Activated CD8-positive, alpha-beta memory T cell treated with anti-CD3 and anti-CD28 coated beads, Interleukin-2, amount 50 U/mL, for 1 hour (primary cell): ENCODE measurements around the gene VPS16.
"Not testable (repeated sequence)": the region's sequence is repeated elsewhere in the genome, so short reads cannot be mapped to it uniquely, and the experiment has no call there.

Experiments
- DNase-seq: peaks from one replicate; pipeline ENCODE4 v3.0.0-alpha.2; 2020; ENCODE audit errors: extremely low read depth

Gene VPS16

DNA sequence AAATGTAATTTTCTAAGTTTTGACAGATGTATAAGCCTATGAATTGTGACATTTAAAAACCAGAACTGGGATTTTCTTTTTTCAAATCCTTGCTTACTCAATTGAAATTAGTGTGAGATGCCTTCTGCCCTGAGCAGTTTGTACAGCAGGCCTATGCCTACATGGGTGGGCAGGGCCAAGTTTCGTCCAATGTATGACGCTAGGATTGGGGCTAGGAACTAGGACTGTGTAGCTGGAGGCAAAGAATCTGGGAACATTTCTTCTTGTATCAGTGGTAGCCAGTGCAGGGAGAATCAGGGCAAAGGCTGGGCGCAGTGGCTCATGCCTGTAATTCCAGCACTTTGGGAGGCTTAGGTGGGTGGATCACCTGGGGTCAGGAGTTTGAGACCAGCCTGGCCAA lies 28.8 kb downstream of the VPS16 start:
- no peak for DNase-seq

DNA sequence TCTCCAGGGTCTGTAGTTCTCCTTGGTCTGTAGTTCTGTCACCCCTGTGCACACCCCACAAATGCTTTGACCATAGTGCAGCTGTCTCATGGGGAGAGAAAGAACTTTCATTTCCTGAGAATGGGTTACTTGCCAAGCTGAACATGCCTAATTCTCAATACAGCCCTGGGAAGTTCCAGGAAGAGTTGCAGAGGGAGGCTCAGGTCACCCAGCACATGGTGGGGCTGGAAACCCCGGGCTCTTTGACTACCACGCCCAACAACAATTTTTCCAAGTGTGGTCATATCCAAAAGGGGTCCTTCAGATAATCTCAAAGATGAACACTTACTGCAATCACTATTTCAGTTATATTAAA lies 30.5 kb downstream of the VPS16 start:
- DNase-seq = no peak

DNA sequence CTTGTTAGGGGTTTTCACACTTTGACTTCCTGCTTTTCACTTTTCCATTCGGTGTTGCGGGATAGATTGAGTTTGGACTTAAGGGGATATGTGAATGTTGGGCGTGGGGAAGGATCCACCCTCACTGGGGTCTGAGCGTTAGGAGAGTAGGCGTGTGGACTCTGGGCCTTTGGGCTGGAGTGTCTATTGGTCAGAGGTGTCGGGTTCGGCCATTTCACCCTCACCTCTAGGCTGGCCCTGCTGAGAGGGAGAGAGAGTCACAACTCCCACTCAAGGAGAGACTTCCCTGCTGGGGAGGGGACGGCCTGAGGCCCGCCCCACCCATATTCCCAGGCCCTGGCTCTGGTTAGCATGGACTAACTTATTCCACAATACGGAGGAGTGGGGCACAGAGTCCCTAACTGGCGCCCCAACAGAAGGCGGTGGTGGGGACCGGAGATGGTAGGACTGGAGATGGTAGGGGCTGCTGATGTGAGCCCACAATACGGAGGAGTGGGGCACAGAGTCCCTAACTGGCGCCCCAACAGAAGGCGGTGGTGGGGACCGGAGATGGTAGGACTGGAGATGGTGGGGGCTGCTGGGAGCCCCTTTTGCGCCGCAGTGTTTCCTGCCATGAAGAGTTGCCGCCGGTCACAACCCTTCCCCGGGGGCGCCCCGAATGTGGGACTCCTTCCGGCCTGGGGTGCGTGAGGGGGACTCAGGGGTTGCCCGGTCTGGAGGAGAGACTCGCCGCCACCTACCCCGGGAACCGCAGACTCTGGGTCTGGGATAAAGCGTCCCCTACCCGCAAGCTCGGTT lies 31.3 kb downstream of the VPS16 start:
- no peak for DNase-seq

DNA sequence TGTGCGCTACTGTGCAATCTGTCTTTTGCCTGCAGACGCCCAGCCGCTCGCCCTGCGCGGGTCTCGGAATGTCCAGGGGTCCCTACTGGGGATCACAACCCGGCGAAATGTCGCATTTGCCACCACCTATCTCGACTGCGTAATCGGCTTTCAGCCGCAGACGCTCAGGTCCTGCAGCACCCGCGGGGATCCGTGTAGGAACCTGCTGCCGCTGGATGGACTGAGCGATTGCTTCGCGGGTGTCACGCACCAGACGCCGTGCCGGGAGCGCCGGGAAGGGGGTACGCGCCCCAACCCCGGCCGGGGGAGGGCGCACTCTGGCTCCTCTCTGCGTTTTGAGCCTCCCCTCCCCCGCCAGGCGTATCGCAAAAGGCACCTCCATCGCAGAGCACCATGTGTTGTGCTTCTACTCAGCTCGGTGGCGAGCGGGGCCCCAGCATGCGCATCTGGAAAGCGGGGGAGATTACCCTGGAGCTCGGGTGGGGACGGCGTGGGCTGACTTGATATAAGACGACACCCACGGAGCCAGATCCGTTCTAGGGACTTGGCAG lies 32.0 kb downstream of the VPS16 start:
- DNase-seq = no peak

DNA sequence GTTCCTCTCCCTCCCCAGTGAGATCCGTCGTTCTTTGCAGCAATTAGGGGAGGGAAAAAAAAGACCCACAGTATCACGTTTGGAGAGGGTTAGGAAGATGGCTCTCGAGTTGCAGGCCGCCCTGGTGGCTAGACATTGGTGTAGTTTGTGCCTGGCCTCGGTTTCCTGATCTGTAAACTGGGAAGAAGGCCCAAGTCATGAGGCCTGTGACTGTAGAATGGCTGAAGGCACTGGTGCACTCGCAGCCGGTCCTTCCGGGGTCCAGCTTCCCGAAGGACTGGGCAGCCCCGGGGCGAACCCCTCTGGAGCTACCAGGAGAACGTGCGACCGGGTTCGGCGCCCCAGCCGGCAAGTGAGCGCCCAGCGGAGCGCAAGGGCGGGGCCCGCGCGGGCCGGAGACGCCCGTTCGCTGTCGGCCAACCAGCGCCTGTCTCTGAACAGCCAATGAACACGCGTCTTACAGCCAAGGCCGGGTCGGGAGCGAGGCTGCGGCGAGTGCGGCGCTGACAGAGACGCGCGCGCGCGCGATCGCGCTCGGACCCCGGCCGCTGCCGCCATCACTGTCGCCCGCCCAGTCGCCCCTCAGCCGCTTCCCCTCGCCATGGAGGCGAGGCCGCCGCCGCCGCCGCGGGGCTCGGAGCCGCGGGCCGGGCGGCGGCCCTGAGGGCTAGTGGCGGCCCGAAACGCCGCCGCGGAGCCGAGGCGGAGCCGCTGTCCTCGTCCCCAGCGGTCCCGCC lies 32.6 kb downstream of the VPS16 start, which contains the start of gene PTPRA:
Gene PTPRA, plus strand, starts transcription at position 472 of the 737 bp plus-strand sequence. CDS start 90,797 bp downstream, outside the sequence.
- DNase-seq = peak; percentile 70

- DNase-seq = no peak
Observed at GRCh38 chr20:2873747-2874041, 33.1 kb downstream of the VPS16 start.

DNA sequence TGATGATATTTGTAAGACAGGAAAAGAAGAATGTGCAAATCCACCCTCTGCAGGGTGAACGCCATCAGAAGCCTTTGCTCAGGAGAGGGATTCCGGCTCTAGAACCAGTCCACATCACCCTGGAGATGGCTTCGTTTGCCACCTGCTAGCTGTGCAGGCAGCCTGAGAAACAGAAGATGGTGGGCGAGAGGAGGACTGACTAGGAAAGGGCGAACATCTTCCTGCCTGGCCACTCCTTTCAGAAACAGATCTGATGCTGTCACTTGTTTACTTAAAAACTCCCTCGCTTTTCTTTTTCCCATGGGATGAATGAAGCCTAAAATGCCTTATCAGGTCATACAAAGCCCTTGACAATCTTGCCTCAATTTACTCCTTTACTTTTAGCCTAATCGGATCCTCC lies 33.9 kb downstream of the VPS16 start:
- no peak for DNase-seq

GRCh38 chr20:2875690-2876203 lies 35.2 kb downstream of the VPS16 start:
- no peak for DNase-seq

GRCh38 chr20:2878515-2878914 lies 38.0 kb downstream of the VPS16 start:
- no peak for DNase-seq

GRCh38 chr20:2879146-2879545 lies 38.6 kb downstream of the VPS16 start:
- no peak for DNase-seq

DNA sequence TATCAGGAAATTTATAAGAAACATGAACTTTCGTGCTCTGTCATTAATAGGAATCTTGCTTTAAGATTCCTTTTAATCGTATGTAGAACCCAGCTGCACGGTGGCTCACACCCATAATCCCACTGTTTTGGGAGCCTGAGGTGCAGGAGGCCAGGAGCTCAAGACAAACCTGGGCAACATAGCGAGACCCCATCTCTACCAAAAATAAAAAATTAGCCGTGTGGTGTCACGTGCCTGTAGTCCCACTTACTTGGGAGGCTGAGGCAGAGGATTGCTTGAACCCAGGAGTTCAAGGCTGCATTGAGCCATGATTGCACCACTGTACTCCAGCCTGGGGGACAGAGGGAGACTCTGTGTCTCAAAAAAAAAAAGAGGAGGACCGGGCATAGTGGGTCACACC lies 40.1 kb downstream of the VPS16 start:
- no peak for DNase-seq

DNA sequence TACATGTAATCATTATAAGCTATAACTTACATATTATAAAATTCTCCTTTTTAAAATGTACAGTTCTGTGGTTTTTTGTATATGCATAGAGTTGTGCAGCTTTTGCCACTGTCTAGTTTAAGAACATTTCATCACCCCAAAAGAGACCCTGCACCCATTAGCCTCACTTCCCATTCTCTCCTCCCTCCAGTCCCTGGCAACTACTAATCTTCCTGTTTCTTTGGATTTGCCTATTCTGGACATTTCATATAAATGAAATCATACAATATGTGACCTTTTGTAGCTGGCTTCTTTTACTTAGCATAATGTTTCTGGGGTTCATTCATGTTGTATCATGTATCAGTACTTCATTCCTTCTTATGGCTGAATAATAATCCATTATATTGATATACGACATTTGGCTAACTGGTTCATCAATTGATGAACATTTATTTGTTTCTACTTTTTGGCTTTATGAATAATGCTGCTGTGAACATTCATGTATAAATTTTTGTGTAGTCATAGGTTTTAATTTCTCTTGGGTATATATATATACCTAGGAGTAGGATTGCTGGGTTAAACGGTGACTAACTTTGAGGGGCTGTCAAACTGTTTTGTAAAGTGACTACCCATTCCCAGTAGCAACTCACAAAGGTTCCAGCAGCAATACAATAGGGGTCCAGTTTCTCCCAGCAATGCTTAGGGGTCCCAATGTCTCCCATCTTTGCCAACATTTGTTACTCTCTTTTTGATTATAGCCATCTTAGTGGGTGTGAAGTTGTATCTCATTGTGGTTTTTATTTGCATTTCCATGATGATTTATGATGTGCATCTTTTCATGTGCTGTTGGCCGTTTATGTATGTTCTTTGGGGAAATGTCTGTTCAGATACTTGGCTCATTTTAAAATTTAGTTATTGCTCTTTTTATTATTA lies 43.4 kb downstream of the VPS16 start:
- no peak for DNase-seq

DNA sequence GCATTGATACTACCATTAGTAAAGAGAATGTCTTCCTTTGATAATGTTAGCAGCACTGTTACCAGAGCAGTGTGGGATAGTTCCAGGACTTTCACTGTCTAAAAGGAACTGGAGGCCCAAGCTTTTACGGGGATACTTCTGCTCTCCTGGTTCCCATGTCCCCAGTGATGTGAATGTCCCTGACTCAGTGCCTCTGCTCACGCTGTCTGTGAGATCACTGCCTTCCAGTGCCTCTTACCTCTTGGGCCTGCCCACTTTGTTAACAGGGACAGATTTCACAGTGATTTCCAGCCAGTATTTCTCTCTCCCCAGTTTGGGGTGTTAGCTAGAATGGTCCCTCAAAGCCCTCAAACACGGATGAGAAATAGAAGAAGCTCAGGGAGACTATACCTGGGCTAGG lies 47.2 kb downstream of the VPS16 start:
- DNase-seq = no peak

- no peak for DNase-seq
Observed at GRCh38 chr20:2888224-2888955, 47.8 kb downstream of the VPS16 start.

DNA sequence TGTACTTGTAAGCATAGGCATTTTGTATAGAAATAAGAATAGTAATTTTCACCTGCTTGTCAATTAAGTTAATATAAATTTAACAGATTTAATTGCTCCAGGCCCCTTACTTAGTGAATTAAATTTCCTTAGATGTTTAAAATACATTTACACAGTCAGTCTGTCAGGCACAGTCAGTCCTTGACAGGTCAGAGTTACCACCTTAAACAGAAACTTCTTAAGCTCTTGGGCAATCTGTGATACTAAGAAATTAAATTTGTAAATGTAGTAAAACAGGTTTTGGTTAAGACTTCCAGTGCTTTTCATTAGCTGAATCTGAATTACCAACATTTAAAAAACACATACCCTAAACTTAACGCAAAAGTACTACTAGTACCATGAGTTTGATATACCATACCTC lies 48.7 kb downstream of the VPS16 start:
- DNase-seq = no peak

DNA sequence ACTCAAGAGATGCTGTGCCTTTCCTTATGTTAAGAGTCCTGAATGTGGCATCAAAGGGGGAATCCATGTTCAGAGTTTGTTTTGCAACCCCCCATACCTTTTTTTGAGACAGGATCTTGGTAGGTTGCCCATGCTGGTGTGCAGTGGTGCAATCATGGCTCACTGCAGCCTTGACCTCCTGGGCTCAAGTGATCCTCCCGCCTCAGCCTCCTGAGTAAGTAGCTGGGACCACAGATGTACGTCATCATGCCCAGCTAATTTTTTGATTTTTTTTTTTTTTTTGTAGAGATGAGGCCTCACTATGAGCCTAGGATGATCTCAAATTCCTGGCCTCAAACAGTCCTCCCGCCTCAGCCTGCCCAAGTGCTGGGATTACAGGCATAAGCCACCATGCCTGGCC lies 49.3 kb downstream of the VPS16 start:
- DNase-seq = no peak

GRCh38 chr20:2890742-2891141 lies 50.2 kb downstream of the VPS16 start:
- DNase-seq = no peak

- no peak for DNase-seq
Observed at GRCh38 chr20:2891343-2891742, 50.8 kb downstream of the VPS16 start.

- DNase-seq = no peak
Observed at GRCh38 chr20:2892376-2892775, 51.8 kb downstream of the VPS16 start.

- no peak for DNase-seq
Observed at GRCh38 chr20:2894221-2894620, 53.7 kb downstream of the VPS16 start.

- not testable (repeated sequence) for DNase-seq
Observed at GRCh38 chr20:2895154-2895553, 54.6 kb downstream of the VPS16 start.
